Measurements from ENCODE around the gene TSTD1.

- TF ChIP-seq POLR2A (IDR thresholded peaks at IDR 0.05; ENCODE audit: low read depth, low read length) (no peak), POLR2AphosphoS5 (IDR thresholded peaks at IDR 0.05; ENCODE audit: low read depth, low read length) (no peak)
These were observed 22.7 kb upstream of the TSTD1 start for GRCh38 chr1:161061419-161061818.

Data from GM12891 (cell line).